Suprapubic skin (tissue), 4 donors: Measurements from ENCODE around the gene PITX3. TPM values are rescaled to one million over a fixed set of nuclear protein-coding genes. Genes with fewer than 3 reads are reported as not detected.

Experiments used
- DNase-seq, 2 donors: peaks; one replicate each; pipeline ENCODE4 v3.0.0-alpha.2; 2019; ENCODE audit warnings: low spot score in 2 of 2
- H3K27ac ChIP-seq: fragments of 200-600 bp; sonication (generic); one replicate; pipeline ENCODE4 v1.5.1; 2019
- H3K27me3 ChIP-seq: fragments of 200-600 bp; sonication (generic); one replicate; pipeline ENCODE4 v1.5.1; 2019
- H3K36me3 ChIP-seq: fragments of 200-600 bp; sonication (generic); one replicate; pipeline ENCODE4 v1.5.1; 2019
- H3K4me1 ChIP-seq: fragments of 200-600 bp; sonication (generic); one replicate; pipeline ENCODE4 v1.5.1; 2019
- H3K4me3 ChIP-seq: fragments of 200-600 bp; sonication (generic); one replicate; pipeline ENCODE4 v1.5.1; 2019; ENCODE audit warnings: mild to moderate bottlenecking
- H3K9me3 ChIP-seq: fragments of 200-600 bp; sonication (generic); one replicate; pipeline ENCODE4 v1.5.1; 2019
- EP300 ChIP-seq: sonication (generic); formaldehyde crosslinking; IDR thresholded peaks from one replicate; pipeline ENCODE4 v1.6.1; 2017; ENCODE audit warnings: antibody characterized with exemption
- POLR2A ChIP-seq, 2 donors: fragments of 450-650 bp; IDR thresholded peaks; one replicate each; pipeline ENCODE4 v1.6.1; 2017; ENCODE audit warnings: antibody characterized with exemption in 2 of 2, mild to moderate bottlenecking in 2 of 2, moderate library complexity in 2 of 2
- POLR2AphosphoS5 ChIP-seq, 3 donors: sonication (generic); formaldehyde crosslinking; IDR thresholded peaks; one replicate each; pipeline ENCODE4 v1.6.1; 2017; ENCODE audit warnings: antibody characterized with exemption in 3 of 3
- WGBS: methylation state at CpG from one replicate; pipeline ENCODE4 v1.1.5; 2018; 5-methylcytosine and 5-hydroxymethylcytosine counted together
- total RNA-seq, 4 donors: library from RNA; depleted of rRNA; stranded (reverse); fragments of >200 nt; gene quantifications; one replicate each; pipeline ENCODE4 v1.1.0, GENCODE V29; 2016
- TF ChIP-seq, protein P1 (sequence below), 2 donors: fragments of 200-600 bp in 1 of 2; fragments of 450-650 bp in 1 of 2; sonication (generic) in 1 of 2; IDR thresholded peaks; one replicate each; pipeline ENCODE4 v1.5.1; 2016 to 2019; ENCODE audit warnings: antibody characterized with exemption in 2 of 2, mild to moderate bottlenecking in 1 of 2, moderate library complexity in 1 of 2

PITX3 gene
- total RNA-seq, 4 donors from 2014 or later: not detected

DNA sequence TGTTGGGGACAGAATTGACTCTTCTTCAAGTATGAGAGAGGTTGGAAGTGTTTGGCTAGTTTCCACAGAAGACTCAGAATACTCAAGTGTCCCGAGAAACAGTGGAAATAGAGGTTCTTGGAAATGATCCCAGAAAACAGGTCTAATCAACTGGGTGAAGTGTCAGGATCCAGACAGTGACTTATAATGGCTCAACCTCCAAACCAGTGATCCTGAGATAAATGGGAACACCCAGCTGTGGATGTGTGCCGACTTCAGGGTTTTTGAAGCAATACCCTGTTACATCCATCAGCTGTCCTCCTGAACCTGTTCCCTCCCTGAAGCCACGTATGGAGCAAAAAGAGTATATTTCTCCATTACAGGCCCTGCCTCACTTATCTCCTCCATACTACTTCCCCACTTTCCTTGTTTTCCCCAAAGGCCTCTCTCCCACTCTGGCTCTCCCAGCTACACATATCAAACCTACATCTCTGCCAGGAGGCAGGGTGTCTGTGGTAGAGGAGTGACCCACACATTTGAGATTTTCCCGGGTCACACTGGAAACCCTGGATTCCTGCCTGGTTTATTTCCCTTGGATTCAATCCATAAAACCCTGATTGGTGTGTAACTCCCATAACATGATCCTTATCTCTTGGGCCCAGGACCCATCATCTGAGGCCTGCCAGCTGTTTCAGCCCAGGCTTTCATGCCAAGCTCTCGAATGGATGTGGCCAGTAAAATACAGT is 32.8 kb downstream of the PITX3 start:
- Histone ChIP-seq H3K27me3 (no peaks in the 10 kb centered on the region), H3K9me3 (peaks cover 3% of the 10 kb centered on the region), H3K4me3 (no peak overlapping the region), H3K27ac (no peak overlapping the region), H3K4me1 (peaks cover 5% of the 10 kb centered on the region), H3K36me3 (no peaks in the 10 kb centered on the region)
- WGBS: 39% methylated on average over 5 of the region's 5 CpGs
- TF ChIP-seq, protein P1, sequence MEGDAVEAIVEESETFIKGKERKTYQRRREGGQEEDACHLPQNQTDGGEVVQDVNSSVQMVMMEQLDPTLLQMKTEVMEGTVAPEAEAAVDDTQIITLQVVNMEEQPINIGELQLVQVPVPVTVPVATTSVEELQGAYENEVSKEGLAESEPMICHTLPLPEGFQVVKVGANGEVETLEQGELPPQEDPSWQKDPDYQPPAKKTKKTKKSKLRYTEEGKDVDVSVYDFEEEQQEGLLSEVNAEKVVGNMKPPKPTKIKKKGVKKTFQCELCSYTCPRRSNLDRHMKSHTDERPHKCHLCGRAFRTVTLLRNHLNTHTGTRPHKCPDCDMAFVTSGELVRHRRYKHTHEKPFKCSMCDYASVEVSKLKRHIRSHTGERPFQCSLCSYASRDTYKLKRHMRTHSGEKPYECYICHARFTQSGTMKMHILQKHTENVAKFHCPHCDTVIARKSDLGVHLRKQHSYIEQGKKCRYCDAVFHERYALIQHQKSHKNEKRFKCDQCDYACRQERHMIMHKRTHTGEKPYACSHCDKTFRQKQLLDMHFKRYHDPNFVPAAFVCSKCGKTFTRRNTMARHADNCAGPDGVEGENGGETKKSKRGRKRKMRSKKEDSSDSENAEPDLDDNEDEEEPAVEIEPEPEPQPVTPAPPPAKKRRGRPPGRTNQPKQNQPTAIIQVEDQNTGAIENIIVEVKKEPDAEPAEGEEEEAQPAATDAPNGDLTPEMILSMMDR (IDR thresholded peaks at IDR 0.05): no peak
- TF ChIP-seq EP300 (no peak), POLR2AphosphoS5 (IDR thresholded peaks at IDR 0.05) (no peak), POLR2A (IDR thresholded peaks at IDR 0.05) (no peak)
- DNase-seq: no peak

DNA sequence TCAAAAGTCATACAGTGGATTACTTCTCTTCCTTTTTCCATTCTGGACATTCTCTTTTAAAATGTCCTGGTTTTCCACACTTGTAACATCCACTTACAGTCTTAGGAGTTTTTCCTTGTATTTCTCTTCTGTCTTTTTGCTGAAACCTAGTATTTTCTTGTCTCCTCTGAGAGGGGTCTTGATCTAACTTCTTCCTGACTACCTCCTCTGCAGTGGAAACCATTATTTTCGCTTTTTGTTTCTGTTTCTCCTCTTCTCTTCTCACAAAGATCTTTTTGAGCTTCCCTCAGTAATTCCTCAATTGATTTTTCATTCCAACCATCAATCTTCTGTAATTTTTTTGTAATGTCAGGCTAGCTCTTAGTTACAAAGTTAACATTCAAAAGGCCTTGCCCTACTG is 38.9 kb downstream of the PITX3 start:
- Histone ChIP-seq H3K27ac (no peak overlapping the region), H3K27me3 (no peaks in the 10 kb centered on the region), H3K9me3 (peaks cover 3% of the 10 kb centered on the region), H3K36me3 (no peaks in the 10 kb centered on the region), H3K4me3 (no peak overlapping the region), H3K4me1 (no peaks in the 10 kb centered on the region)
- no peak for DNase-seq
- 77% methylated on average over 1 of the region's 1 CpG for WGBS
- TF ChIP-seq EP300 (no peak), POLR2AphosphoS5 (IDR thresholded peaks at IDR 0.05) (no peak), POLR2A (IDR thresholded peaks at IDR 0.05) (no peak)
- TF ChIP-seq, protein P1 (IDR thresholded peaks at IDR 0.05): no peak

DNA sequence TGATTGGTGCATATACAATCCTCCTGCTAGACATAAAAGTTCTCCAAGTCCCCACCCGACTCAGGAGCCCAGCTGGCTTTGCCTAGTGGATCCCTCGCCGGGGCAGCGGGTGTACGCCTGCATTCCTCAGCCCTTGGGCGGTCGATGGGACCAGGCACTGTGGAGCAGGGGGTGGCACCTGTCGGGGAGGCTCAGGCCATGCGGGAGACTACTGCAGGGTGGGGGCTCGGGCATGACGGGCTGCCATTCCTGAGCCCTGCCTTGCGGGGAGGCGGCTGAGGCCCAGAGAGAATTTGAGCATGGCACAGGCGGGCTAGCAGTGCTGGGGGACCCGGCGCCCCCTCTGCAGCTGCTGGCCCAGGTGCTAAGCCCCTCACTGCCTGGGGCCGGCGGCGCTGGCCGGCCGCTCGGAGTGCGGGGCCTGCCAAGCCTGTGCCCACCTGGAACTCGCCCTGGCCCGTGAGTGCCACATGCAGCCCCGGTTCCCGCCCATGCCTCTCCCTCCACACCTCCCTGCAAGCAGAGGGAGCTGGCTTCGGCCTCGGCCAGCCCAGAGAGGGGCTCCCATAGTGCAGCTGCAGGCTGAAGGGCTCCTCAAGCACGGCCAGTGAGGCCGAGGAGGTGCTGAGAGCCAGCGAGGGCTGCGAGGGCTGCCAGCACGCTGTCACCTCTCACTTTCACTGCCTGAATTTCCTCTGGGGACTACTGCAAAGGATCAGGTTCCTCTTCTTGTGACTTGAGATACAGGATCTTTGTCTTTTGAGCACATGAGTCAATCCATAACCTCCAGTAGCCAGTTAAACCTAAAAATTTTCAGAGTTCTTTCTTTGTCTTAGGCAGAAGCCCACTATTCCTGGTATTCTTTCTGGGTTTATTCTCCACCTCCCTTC is 40.3 kb downstream of the PITX3 start:
- H3K4me1 ChIP-seq: no peaks in the 10 kb centered on the region
- no peaks in the 10 kb centered on the region for H3K27me3 ChIP-seq
- peaks cover 3% of the 10 kb centered on the region for H3K9me3 ChIP-seq
- no peak overlapping the region for H3K4me3 ChIP-seq
- no peak for TF ChIP-seq EP300
- no peak for TF ChIP-seq POLR2AphosphoS5 (IDR thresholded peaks at IDR 0.05)
- no peak for TF ChIP-seq POLR2A (IDR thresholded peaks at IDR 0.05)
- TF ChIP-seq, protein P1 (IDR thresholded peaks at IDR 0.05): no peak
- no peak overlapping the region for H3K27ac ChIP-seq
- H3K36me3 ChIP-seq: no peaks in the 10 kb centered on the region
- DNase-seq: no peak
- WGBS: 87% methylated on average over 15 of the region's 34 CpGs

DNA sequence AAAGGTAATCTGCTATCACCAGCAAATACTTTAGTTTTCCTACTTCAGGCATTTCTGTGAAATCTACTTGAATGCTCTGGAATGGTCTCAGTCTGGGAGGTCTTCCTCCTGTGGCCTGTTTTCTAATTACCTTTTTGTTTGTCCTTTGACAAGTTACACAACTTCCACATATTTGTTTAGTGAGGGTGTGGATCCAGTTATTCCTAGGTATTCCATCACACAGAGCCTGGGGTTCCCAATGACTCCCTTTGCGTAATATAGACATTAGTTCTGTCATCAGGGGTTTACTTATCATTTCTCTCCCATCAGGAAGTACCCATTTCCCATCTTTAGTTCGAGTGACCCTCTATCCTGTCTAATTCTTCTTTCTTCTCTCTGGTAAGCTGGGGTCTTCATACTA is 43.3 kb downstream of the PITX3 start:
- whole genome bisulfite sequencing: 85% methylated on average over 2 of the region's 2 CpGs
- DNase-seq: no peak
- Histone ChIP-seq H3K27me3 (no peaks in the 10 kb centered on the region), H3K27ac (no peak overlapping the region), H3K9me3 (no peaks in the 10 kb centered on the region), H3K36me3 (no peaks in the 10 kb centered on the region), H3K4me3 (no peak overlapping the region), H3K4me1 (no peaks in the 10 kb centered on the region)
- TF ChIP-seq POLR2AphosphoS5 (IDR thresholded peaks at IDR 0.05) (no peak), EP300 (no peak), POLR2A (IDR thresholded peaks at IDR 0.05) (no peak)
- TF ChIP-seq, protein P1 (IDR thresholded peaks at IDR 0.05): no peak

DNA sequence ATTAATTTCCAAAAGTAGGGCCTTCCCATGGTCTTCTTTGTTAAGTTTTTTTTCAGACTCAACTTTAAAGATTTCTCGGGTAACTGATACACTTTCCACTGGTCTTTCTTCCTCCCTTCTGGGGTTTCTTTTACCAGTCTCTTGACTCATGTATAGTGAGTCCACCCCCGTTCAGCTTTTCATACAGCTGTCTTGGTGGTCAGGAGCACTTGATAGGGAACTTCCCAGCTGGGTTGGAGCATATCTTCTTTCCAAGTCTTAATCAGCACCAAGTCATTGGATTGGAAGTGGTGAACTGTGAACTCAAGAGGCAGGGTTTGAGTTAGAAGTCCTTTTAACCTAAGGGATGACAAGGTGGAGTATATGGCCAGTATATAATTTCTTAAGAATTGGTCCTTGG is 44.4 kb downstream of the PITX3 start:
- H3K27me3 ChIP-seq: no peaks in the 10 kb centered on the region
- TF ChIP-seq POLR2A (IDR thresholded peaks at IDR 0.05) (no peak), EP300 (no peak), POLR2AphosphoS5 (IDR thresholded peaks at IDR 0.05) (no peak)
- TF ChIP-seq, protein P1 (IDR thresholded peaks at IDR 0.05): no peak
- H3K27ac ChIP-seq: no peak overlapping the region
- H3K4me1 ChIP-seq: no peaks in the 10 kb centered on the region
- H3K4me3 ChIP-seq: no peak overlapping the region
- H3K9me3 ChIP-seq: no peaks in the 10 kb centered on the region
- DNase-seq: no peak
- H3K36me3 ChIP-seq: no peaks in the 10 kb centered on the region
- WGBS: 89% methylated on average over 2 of the region's 2 CpGs
